SK-N-SH (cell line): ENCODE results near the gene NFKBIA. TPM values are rescaled to one million over a fixed set of nuclear protein-coding genes. Genes with fewer than 3 reads are reported as not detected.

Experiments
- CTCF ChIA-PET: fragments of 300-600, 350-600 bp; formaldehyde crosslinking; extraction: SDS; loops from one replicate; lab custom pipeline; 2021; lab: Yijun Ruan, JAX
- POLR2A ChIA-PET: fragments of 350-600 bp; sonication (Branson Sonifier 250); formaldehyde crosslinking; extraction: SDS; loops from one replicate; lab custom pipeline; 2020; ENCODE audit warnings: antibody characterized with exemption, inconsistent platforms; lab: Yijun Ruan, JAX
- DNase-seq: peaks from one replicate; pipeline ENCODE4 v3.0.0; 2012
- H2AFZ ChIP-seq: fragments of 200-600 bp; sonication (generic); 2 replicates; pipeline ENCODE4 v1.8.1; 2016; ENCODE audit warnings: antibody characterized with exemption, mild to moderate bottlenecking, low read depth
- H3F3A ChIP-seq: fragments of 200-600 bp; sonication (generic); replicated peaks from 2 replicates; pipeline ENCODE3; 2016; ENCODE audit warnings: antibody characterized with exemption, mild to moderate bottlenecking; ENCODE audit not compliant: insufficient read depth
- H3K27ac ChIP-seq, 2 experiments: fragments of 200-500 bp in 1 of 2; fragments of 200-600 bp in 1 of 2; sonication (Bioruptor generic) in 1 of 2; sonication (generic), shearing (Covaris generic) in 1 of 2; 2 replicates each; pipeline versions ENCODE4 v1.5.1 to v1.6.1; 2014 to 2016; ENCODE audit warnings: low read depth in 2 of 2, inconsistent platforms in 1 of 2, low read length in 1 of 2, mild to moderate bottlenecking in 1 of 2, mixed read lengths in 1 of 2
- H3K27me3 ChIP-seq: fragments of 200-600 bp; sonication (generic), shearing (Covaris generic); 2 replicates; pipeline ENCODE4 v1.6.1; 2016; ENCODE audit warnings: mixed run types; ENCODE audit not compliant: insufficient read depth
- H3K36me3 ChIP-seq, 2 experiments: fragments of 200-500 bp in 1 of 2; fragments of 200-600 bp in 1 of 2; sonication (Bioruptor generic) in 1 of 2; sonication (generic) in 1 of 2; replicated peaks in 1 of 2; 2 replicates each; pipeline versions ENCODE3 to v1.5.1; 2014 to 2016; ENCODE audit warnings: low read length in 1 of 2, mild to moderate bottlenecking in 1 of 2; ENCODE audit not compliant: insufficient read depth in 2 of 2, control insufficient read depth in 1 of 2
- H3K4me1 ChIP-seq, 2 experiments: fragments of 200-500 bp in 1 of 2; fragments of 200-600 bp in 1 of 2; sonication (Bioruptor generic) in 1 of 2; sonication (generic), shearing (Covaris generic) in 1 of 2; 2 replicates each; pipeline versions ENCODE4 v1.5.1 to v1.6.1; 2014 to 2016; ENCODE audit warnings: low read depth in 1 of 2, low read length in 1 of 2, mixed run types in 1 of 2; ENCODE audit not compliant: insufficient read depth in 2 of 2, control insufficient read depth in 1 of 2
- H3K4me2 ChIP-seq: fragments of 200-600 bp; sonication (generic), shearing (Covaris generic); 2 replicates; pipeline ENCODE4 v1.6.1; 2017; ENCODE audit warnings: mixed run types
- H3K4me3 ChIP-seq, 2 experiments: fragments of 200-500 bp in 1 of 2; fragments of 200-600 bp in 1 of 2; sonication (Bioruptor generic) in 1 of 2; sonication (generic), shearing (Covaris generic) in 1 of 2; 2 replicates each; pipeline versions ENCODE4 v1.5.1 to v1.8.1; 2014 to 2016; ENCODE audit warnings: low read depth in 2 of 2, inconsistent platforms in 1 of 2, low read length in 1 of 2, mild to moderate bottlenecking in 1 of 2, mixed read lengths in 1 of 2, moderate library complexity in 1 of 2
- H3K79me2 ChIP-seq: fragments of 200-600 bp; sonication (generic); 2 replicates; pipeline ENCODE4 v1.8.1; 2017; ENCODE audit warnings: mild to moderate bottlenecking; ENCODE audit not compliant: insufficient read depth
- H3K9ac ChIP-seq: fragments of 200-600 bp; sonication (generic); 2 replicates; pipeline ENCODE4 v1.6.1; 2017; ENCODE audit warnings: mixed run types
- H3K9me2 ChIP-seq: fragments of 200-600 bp; sonication (generic); 2 replicates; pipeline ENCODE4 v1.6.1; 2017; ENCODE audit warnings: mixed run types
- H3K9me3 ChIP-seq: fragments of 200-600 bp; sonication (generic); 2 replicates; pipeline ENCODE4 v1.6.1; 2017; ENCODE audit warnings: mixed run types, mild to moderate bottlenecking, moderate library complexity
- H4K20me1 ChIP-seq: fragments of 200-600 bp; sonication (generic); 2 replicates; pipeline ENCODE4 v1.6.1; 2017; ENCODE audit warnings: mild to moderate bottlenecking, mixed run types; ENCODE audit not compliant: insufficient read depth
- CHD2 ChIP-seq: fragments of 150-350 bp; IDR thresholded peaks from 2 replicates; pipeline ENCODE4 v1.6.1; 2018; ENCODE audit warnings: low read length; ENCODE audit not compliant: partially characterized antibody
- CTCF ChIP-seq: fragments of 200-600 bp; sonication (generic); IDR thresholded peaks from 2 replicates; pipeline ENCODE4 v1.6.1; 2017; ENCODE audit warnings: antibody characterized with exemption, mild to moderate bottlenecking, moderate library complexity
- ELF1 ChIP-seq: IDR thresholded peaks from 2 replicates; pipeline ENCODE4 v1.4.0; 2012
- EZH2phosphoT487 ChIP-seq: fragments of 200-600 bp; sonication (generic); IDR thresholded peaks from 2 replicates; pipeline ENCODE4 v1.6.1; 2017; ENCODE audit warnings: low read depth, mixed run types, mild to moderate bottlenecking, antibody characterized with exemption, moderate library complexity, borderline replicate concordance
- FOSL2 ChIP-seq: IDR thresholded peaks from 2 replicates; pipeline ENCODE4 v1.4.0; 2012; ENCODE audit warnings: low read depth, mild to moderate bottlenecking, moderate library complexity, borderline replicate concordance
- FOXJ3 ChIP-seq: sonication (generic); formaldehyde crosslinking; IDR thresholded peaks from 2 replicates; pipeline ENCODE4 v1.5.1; 2020; ENCODE audit warnings: mild to moderate bottlenecking, missing genetic modification reagents
- FOXM1 ChIP-seq: IDR thresholded peaks from 2 replicates; pipeline ENCODE4 v1.4.0; 2012; ENCODE audit warnings: low read depth, mild to moderate bottlenecking
- GABPA ChIP-seq: IDR thresholded peaks from 2 replicates; pipeline ENCODE4 v1.4.0; 2012; ENCODE audit warnings: low read depth, mild to moderate bottlenecking
- GATA2 ChIP-seq: sonication (generic); formaldehyde crosslinking; IDR thresholded peaks from 2 replicates; pipeline ENCODE4 v1.5.0; 2020; ENCODE audit warnings: mild to moderate bottlenecking, missing genetic modification reagents
- JUND ChIP-seq: IDR thresholded peaks from 2 replicates; pipeline ENCODE4 v1.4.0; 2012
- MXI1 ChIP-seq: IDR thresholded peaks from 2 replicates; pipeline ENCODE4 v1.6.1; 2012; ENCODE audit warnings: mild to moderate bottlenecking, low read depth, low read length, improper control_type of control experiment
- NFIC ChIP-seq: IDR thresholded peaks from 2 replicates; pipeline ENCODE4 v1.4.0; 2012; ENCODE audit warnings: borderline replicate concordance
- PBX3 ChIP-seq: IDR thresholded peaks from 2 replicates; pipeline ENCODE4; 2012
- POLR2AphosphoS5 ChIP-seq: IDR thresholded peaks from 2 replicates; pipeline ENCODE4 v1.6.1; 2012; ENCODE audit warnings: low read depth, low read length
- REST ChIP-seq: IDR thresholded peaks from 2 replicates; pipeline ENCODE4 v1.6.1; 2012; ENCODE audit warnings: mild to moderate bottlenecking, low read depth, low read length, moderate library complexity
- RFX5 ChIP-seq: IDR thresholded peaks from 2 replicates; pipeline ENCODE4 v1.6.1; 2012; ENCODE audit warnings: mild to moderate bottlenecking, improper control_type of control experiment, low read length
- SIN3A ChIP-seq: IDR thresholded peaks from 2 replicates; pipeline ENCODE4 v1.6.1; 2012; ENCODE audit warnings: low read depth, mild to moderate bottlenecking, low read length, moderate library complexity, borderline replicate concordance
- SMC3 ChIP-seq: IDR thresholded peaks from 2 replicates; pipeline ENCODE4 v1.6.1; 2012; ENCODE audit warnings: low read depth, low read length, improper control_type of control experiment
- TAF1 ChIP-seq: IDR thresholded peaks from 2 replicates; pipeline ENCODE4 v1.6.1; 2012; ENCODE audit warnings: low read depth, mild to moderate bottlenecking, low read length, moderate library complexity, borderline replicate concordance
- TCF12 ChIP-seq: IDR thresholded peaks from 2 replicates; pipeline ENCODE4 v1.4.0; 2012
- TEAD4 ChIP-seq: IDR thresholded peaks from 2 replicates; pipeline ENCODE4 v1.4.0; 2012; ENCODE audit warnings: mild to moderate bottlenecking, borderline replicate concordance; ENCODE audit not compliant: insufficient read depth
- WGBS: methylation state at CpG from one replicate; pipeline ENCODE4 v1.1.6; 2017; ENCODE audit warnings: low lambda C conversion rate; 5-methylcytosine and 5-hydroxymethylcytosine counted together
- polyA plus RNA-seq, 3 experiments: library from polyadenylated mRNA; depleted of rRNA; stranded (reverse); fragments of >200 nt; gene quantifications; 2 replicates each; pipeline ENCODE4 v1.2.3, GENCODE V29; 2012
- TF ChIP-seq, protein P1 (sequence below): fragments of 150-350 bp; IDR thresholded peaks from 2 replicates; pipeline ENCODE4 v1.6.1; 2016; ENCODE audit warnings: mild to moderate bottlenecking, low read depth, low read length
- TF ChIP-seq, protein P2 (sequence below): fragments of 150-350 bp; IDR thresholded peaks from 2 replicates; pipeline ENCODE4 v1.6.1; 2017; ENCODE audit warnings: antibody characterized with exemption, low read length, low read depth, borderline replicate concordance
- TF ChIP-seq, protein P3 (sequence below): IDR thresholded peaks from 2 replicates; pipeline ENCODE4 v1.4.0; 2012; ENCODE audit warnings: low read depth

NFKBIA gene
- polyA plus RNA-seq, 1 of the 3 experiments (the other 2 are of a cell fraction) = 56.7 TPM

GRCh38 chr14:35384455-35385041 lies 20.0 kb downstream of the NFKBIA start:
- ChIA-PET CTCF (interaction anchor here (1.0 to 1.4 kb wide), 2 partner anchors 29 to 78 kb away, joined by 3 read pairs; no protein-coding TSS in a partner anchor), POLR2A (interaction anchor here (1.2 to 1.9 kb wide), 4 partner anchors 9 to 43 kb away, joined by 4 to 10 read pairs (median 6); partner anchors contain the start of gene NFKBIA)
- Histone ChIP-seq H3K4me2 (peak overlapping the region; percentile 57), H3K27me3 (no peaks in the 10 kb centered on the region), H3K9me2 (no peaks in the 10 kb centered on the region), H3F3A (no peaks in the 10 kb centered on the region), H3K27ac (peak overlapping the region; percentile 79 to 80), H3K4me3 (no peak overlapping the region), H2AFZ (peak overlapping the region; percentile 74; the same call in 1 of the 2 replicates), H3K79me2 (no peaks in the 10 kb centered on the region), H3K4me1 (peaks cover 15 to 31% of the 10 kb centered on the region in 2 experiments; a peak in 3 of 4 replicates), H3K36me3 (no peaks in the 10 kb centered on the region), H4K20me1 (no peaks in the 10 kb centered on the region), H3K9me3 (no peaks in the 10 kb centered on the region), H3K9ac (peak overlapping the region; percentile 54; the same call in 1 of the 2 replicates)
- DNase-seq = no peak
- no peak for TF ChIP-seq FOXJ3
- TF ChIP-seq ELF1 = no peak
- TF ChIP-seq, protein P1, sequence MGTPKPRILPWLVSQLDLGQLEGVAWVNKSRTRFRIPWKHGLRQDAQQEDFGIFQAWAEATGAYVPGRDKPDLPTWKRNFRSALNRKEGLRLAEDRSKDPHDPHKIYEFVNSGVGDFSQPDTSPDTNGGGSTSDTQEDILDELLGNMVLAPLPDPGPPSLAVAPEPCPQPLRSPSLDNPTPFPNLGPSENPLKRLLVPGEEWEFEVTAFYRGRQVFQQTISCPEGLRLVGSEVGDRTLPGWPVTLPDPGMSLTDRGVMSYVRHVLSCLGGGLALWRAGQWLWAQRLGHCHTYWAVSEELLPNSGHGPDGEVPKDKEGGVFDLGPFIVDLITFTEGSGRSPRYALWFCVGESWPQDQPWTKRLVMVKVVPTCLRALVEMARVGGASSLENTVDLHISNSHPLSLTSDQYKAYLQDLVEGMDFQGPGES = no peak
- TF ChIP-seq JUND = peak; percentile 57
- TF ChIP-seq FOXM1 = no peak
- TF ChIP-seq RFX5 = no peak
- TF ChIP-seq PBX3 = peak; percentile 71
- peak; percentile 62 for TF ChIP-seq FOSL2
- no peak for TF ChIP-seq GABPA
- no peak for TF ChIP-seq REST
- no peak for TF ChIP-seq TEAD4
- TF ChIP-seq, protein P2, sequence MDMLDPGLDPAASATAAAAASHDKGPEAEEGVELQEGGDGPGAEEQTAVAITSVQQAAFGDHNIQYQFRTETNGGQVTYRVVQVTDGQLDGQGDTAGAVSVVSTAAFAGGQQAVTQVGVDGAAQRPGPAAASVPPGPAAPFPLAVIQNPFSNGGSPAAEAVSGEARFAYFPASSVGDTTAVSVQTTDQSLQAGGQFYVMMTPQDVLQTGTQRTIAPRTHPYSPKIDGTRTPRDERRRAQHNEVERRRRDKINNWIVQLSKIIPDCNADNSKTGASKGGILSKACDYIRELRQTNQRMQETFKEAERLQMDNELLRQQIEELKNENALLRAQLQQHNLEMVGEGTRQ = no peak
- peak; percentile 45; the same call in 1 of the 2 replicates for TF ChIP-seq POLR2AphosphoS5
- TF ChIP-seq EZH2phosphoT487 = no peak
- peak; percentile 89 for TF ChIP-seq TCF12
- no peak for TF ChIP-seq SMC3
- TF ChIP-seq GATA2 (CRISPR knock-in tag) = no peak
- no peak for TF ChIP-seq CHD2
- TF ChIP-seq NFIC = 0 out of 2 replicates have a peak, but pooled peaks have one; percentile 9
- no peak for TF ChIP-seq CTCF
- no peak for TF ChIP-seq MXI1
- TF ChIP-seq TAF1 = no peak
- TF ChIP-seq, protein P3, sequence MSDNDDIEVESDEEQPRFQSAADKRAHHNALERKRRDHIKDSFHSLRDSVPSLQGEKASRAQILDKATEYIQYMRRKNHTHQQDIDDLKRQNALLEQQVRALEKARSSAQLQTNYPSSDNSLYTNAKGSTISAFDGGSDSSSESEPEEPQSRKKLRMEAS = peak; percentile 75; the same call in 1 of the 2 replicates
- TF ChIP-seq SIN3A = 0 out of 2 replicates have a peak, but pooled peaks have one; percentile 49
- 68% methylated on average over 10 of the region's 11 CpGs for WGBS
